ENCODE measurements around the gene APOC4.
"Not testable (repeated sequence)": the region's sequence is repeated elsewhere in the genome, so short reads cannot be mapped to it uniquely, and the experiment has no call there.

APOC4 gene

GRCh38 chr19:44942067-44942571 is at the start of gene APOC4:
Gene APOC4 (plus strand): TSS chr19:44942237. CDS start chr19:44942278, 41 bp downstream.
- no peak for DNase-seq

- DNase-seq, result no peak
Observed at GRCh38 chr19:44892932-44893331, 49.1 kb upstream of the APOC4 start.

GRCh38 chr19:44893332-44894051 is 48.5 kb upstream of the APOC4 start:
- no peak for DNase-seq

GRCh38 chr19:44894052-44894400 is 48.0 kb upstream of the APOC4 start:
- no peak for DNase-seq

- no peak for DNase-seq
Observed at GRCh38 chr19:44894946-44895345, 47.1 kb upstream of the APOC4 start.

GRCh38 chr19:44897835-44898234 is 44.2 kb upstream of the APOC4 start:
- DNase-seq, result no peak

- DNase-seq, result no peak
Observed at GRCh38 chr19:44900328-44901244, 41.5 kb upstream of the APOC4 start.

- DNase-seq, result no peak
Observed at GRCh38 chr19:44903216-44903601, 38.8 kb upstream of the APOC4 start.

GRCh38 chr19:44903602-44904425 is 38.2 kb upstream of the APOC4 start:
- DNase-seq, result peak in 50 of 51 donors; percentile 14 to 87 (median 61)

GRCh38 chr19:44904426-44904994 is 37.5 kb upstream of the APOC4 start:
- DNase-seq, result peak in 1 of 51 donors; percentile 18

- DNase-seq, result peak in 42 of 51 donors; percentile 5 to 81 (median 56)
Observed at GRCh38 chr19:44905437-44906160, 36.4 kb upstream of the APOC4 start, which contains the start of gene APOE. Gene APOE (plus strand): TSS chr19:44905796. CDS start chr19:44906625, 829 bp downstream.

GRCh38 chr19:44907613-44908012 is 34.4 kb upstream of the APOC4 start:
- peak in 1 of 51 donors; percentile 6 for DNase-seq

- peak in 1 of 51 donors; percentile 22 for DNase-seq
Observed at GRCh38 chr19:44908074-44908835, 33.8 kb upstream of the APOC4 start.

GRCh38 chr19:44908836-44909261 is 33.2 kb upstream of the APOC4 start:
- DNase-seq, result peak in 5 of 51 donors; percentile 18 to 49 (median 20)

GRCh38 chr19:44909775-44910174 is 32.3 kb upstream of the APOC4 start:
- DNase-seq, result peak in 3 of 51 donors; percentile 5 to 44 (median 6)

GRCh38 chr19:44911896-44912295 is 30.1 kb upstream of the APOC4 start:
- DNase-seq, result not testable (repeated sequence)

- DNase-seq, result peak in 49 of 51 donors; percentile 9 to 91 (median 72)
Observed at GRCh38 chr19:44912854-44913253, 29.2 kb upstream of the APOC4 start.

GRCh38 chr19:44913512-44914432 is 28.3 kb upstream of the APOC4 start:
- DNase-seq, result peak in 2 of 51 donors; percentile 11 to 47

Data from hypothalamus (tissue), 51 donors.